ENCODE results near the gene DCPS. TPM values are rescaled to one million over a fixed set of nuclear protein-coding genes. Genes with fewer than 3 reads are reported as not detected.

DCPS gene
- total and polyA plus RNA-seq, 4 donors = 10.7 to 26.3 (median 20.4) TPM

- Histone ChIP-seq H3K36me3 (ENCODE audit: control insufficient read depth in 4 of 4, insufficient read depth in 4 of 4, low read length in 4 of 4) (peaks cover 0 to 10% (median 7%) of the 10 kb centered on the region in 4 donors), H3K27ac (ENCODE audit: low read depth in 1 of 2, low read length in 1 of 2) (no peak overlapping the region), H3K9me3 (ENCODE audit: control insufficient read depth in 4 of 4, insufficient read depth in 3 of 4, low read length in 3 of 4) (no peaks in the 10 kb centered on the region), H3K27me3 (ENCODE audit: control insufficient read depth in 3 of 3, insufficient read depth in 3 of 3, low read length in 2 of 3) (no peaks in the 10 kb centered on the region), H3K9ac (ENCODE audit: insufficient read depth in 1 of 2, low read length in 2 of 2) (no peak overlapping the region), H3K4me1 (ENCODE audit: control insufficient read depth in 5 of 5, insufficient read depth in 5 of 5, low read length in 5 of 5) (peaks cover 0 to 2% (median 0%) of the 10 kb centered on the region in 5 donors), H3K4me3 (no peak overlapping the region)
- ATAC-seq (ENCODE audit: insufficient read depth, low FRiP score) = no peak
- DNase-seq = no peak
- 81 to 83% methylated on average over 9 of the region's 9 CpGs for WGBS, 2 donors
- TF ChIP-seq, protein P1, sequence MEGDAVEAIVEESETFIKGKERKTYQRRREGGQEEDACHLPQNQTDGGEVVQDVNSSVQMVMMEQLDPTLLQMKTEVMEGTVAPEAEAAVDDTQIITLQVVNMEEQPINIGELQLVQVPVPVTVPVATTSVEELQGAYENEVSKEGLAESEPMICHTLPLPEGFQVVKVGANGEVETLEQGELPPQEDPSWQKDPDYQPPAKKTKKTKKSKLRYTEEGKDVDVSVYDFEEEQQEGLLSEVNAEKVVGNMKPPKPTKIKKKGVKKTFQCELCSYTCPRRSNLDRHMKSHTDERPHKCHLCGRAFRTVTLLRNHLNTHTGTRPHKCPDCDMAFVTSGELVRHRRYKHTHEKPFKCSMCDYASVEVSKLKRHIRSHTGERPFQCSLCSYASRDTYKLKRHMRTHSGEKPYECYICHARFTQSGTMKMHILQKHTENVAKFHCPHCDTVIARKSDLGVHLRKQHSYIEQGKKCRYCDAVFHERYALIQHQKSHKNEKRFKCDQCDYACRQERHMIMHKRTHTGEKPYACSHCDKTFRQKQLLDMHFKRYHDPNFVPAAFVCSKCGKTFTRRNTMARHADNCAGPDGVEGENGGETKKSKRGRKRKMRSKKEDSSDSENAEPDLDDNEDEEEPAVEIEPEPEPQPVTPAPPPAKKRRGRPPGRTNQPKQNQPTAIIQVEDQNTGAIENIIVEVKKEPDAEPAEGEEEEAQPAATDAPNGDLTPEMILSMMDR (IDR thresholded peaks at IDR 0.05; ENCODE audit: control extremely low read depth, extremely low read depth) = no peak
These were observed 25.2 kb downstream of the DCPS start for GRCh38 chr11:126328938-126329643.

GRCh38 chr11:126329644-126330211 lies 25.9 kb downstream of the DCPS start:
- Histone ChIP-seq H3K36me3 (ENCODE audit: control insufficient read depth in 4 of 4, insufficient read depth in 4 of 4, low read length in 4 of 4) (peaks cover 0 to 10% (median 7%) of the 10 kb centered on the region in 4 donors), H3K4me1 (ENCODE audit: control insufficient read depth in 5 of 5, insufficient read depth in 5 of 5, low read length in 5 of 5) (peaks cover 0 to 2% (median 0%) of the 10 kb centered on the region in 5 donors), H3K27me3 (ENCODE audit: control insufficient read depth in 3 of 3, insufficient read depth in 3 of 3, low read length in 2 of 3) (no peaks in the 10 kb centered on the region), H3K27ac (ENCODE audit: low read depth in 1 of 2, low read length in 1 of 2) (no peak overlapping the region), H3K9ac (ENCODE audit: insufficient read depth in 1 of 2, low read length in 2 of 2) (no peak overlapping the region), H3K9me3 (ENCODE audit: control insufficient read depth in 4 of 4, insufficient read depth in 3 of 4, low read length in 3 of 4) (no peaks in the 10 kb centered on the region), H3K4me3 (no peak overlapping the region)
- no peak for DNase-seq
- TF ChIP-seq, protein P1 (IDR thresholded peaks at IDR 0.05; ENCODE audit: control extremely low read depth, extremely low read depth) = no peak
- ATAC-seq (ENCODE audit: insufficient read depth, low FRiP score) = no peak
- WGBS, 2 donors = 88 to 92% methylated on average over 11 of the region's 11 CpGs

- Histone ChIP-seq H3K27me3 (ENCODE audit: control insufficient read depth in 3 of 3, insufficient read depth in 3 of 3, low read length in 2 of 3) (no peaks in the 10 kb centered on the region), H3K4me3 (no peak overlapping the region), H3K27ac (ENCODE audit: low read depth in 1 of 2, low read length in 1 of 2) (no peak overlapping the region), H3K4me1 (ENCODE audit: control insufficient read depth in 5 of 5, insufficient read depth in 5 of 5, low read length in 5 of 5) (peaks cover 0 to 6% (median 0%) of the 10 kb centered on the region in 5 donors), H3K9ac (ENCODE audit: insufficient read depth in 1 of 2, low read length in 2 of 2) (no peak overlapping the region), H3K9me3 (ENCODE audit: control insufficient read depth in 4 of 4, insufficient read depth in 3 of 4, low read length in 3 of 4) (no peaks in the 10 kb centered on the region), H3K36me3 (ENCODE audit: control insufficient read depth in 4 of 4, insufficient read depth in 4 of 4, low read length in 4 of 4) (peaks cover 0 to 13% (median 7%) of the 10 kb centered on the region in 4 donors)
- WGBS, 2 donors = 97 to 98% methylated on average over 13 of the region's 13 CpGs
- ATAC-seq (ENCODE audit: insufficient read depth, low FRiP score) (no peak), DNase-seq (no peak)
- TF ChIP-seq, protein P1 (IDR thresholded peaks at IDR 0.05; ENCODE audit: control extremely low read depth, extremely low read depth) = no peak
These were observed 27.4 kb downstream of the DCPS start for GRCh38 chr11:126331286-126331685.

Data from lung (tissue), 12 donors.